Hematopoietic multipotent progenitor cell treated with erythropoietin and hydrocortisone succinate and interleukin-3 and kit ligand, for 6 days (in vitro differentiated cells): ENCODE results near the gene RNF144B.
A peak's percentile ranks its signal among the peaks of the same experiment; 100 is the strongest.

Source experiments
- DNase-seq: peaks from one replicate; pipeline ENCODE4 v3.0.0-alpha.2; 2015

The RNF144B gene

GRCh38 chr6:18492972-18493371, 105.8 kb downstream of the RNF144B start:
- no peak for DNase-seq

DNA sequence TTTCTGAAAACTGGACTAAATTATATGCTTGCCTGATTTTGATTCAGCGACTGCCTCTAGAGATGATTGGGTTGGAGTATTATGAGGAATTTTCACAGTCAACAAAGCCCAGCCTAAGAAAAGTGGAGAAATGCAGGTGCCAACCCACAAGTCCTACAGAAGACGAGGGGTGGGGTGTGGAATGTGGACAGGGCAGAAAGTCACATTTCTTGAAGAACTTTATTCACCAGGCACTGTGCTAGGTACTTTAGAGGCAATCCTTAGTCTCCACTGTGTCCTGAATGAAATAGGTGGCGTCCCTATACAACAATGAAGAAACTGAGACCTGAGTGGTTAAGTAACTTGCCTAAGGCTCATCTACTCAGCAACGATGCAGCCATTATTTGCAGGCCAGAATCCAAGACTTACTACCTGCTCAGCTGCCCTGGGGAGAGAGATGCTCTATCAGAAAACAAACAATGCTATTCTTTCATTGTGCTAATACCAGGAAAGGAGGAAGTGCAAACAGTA, 106.3 kb downstream of the RNF144B start:
- no peak for DNase-seq

GRCh38 chr6:18493925-18494324, 106.8 kb downstream of the RNF144B start:
- DNase-seq, result no peak

GRCh38 chr6:18495236-18495635, 108.1 kb downstream of the RNF144B start:
- DNase-seq, result no peak

DNA sequence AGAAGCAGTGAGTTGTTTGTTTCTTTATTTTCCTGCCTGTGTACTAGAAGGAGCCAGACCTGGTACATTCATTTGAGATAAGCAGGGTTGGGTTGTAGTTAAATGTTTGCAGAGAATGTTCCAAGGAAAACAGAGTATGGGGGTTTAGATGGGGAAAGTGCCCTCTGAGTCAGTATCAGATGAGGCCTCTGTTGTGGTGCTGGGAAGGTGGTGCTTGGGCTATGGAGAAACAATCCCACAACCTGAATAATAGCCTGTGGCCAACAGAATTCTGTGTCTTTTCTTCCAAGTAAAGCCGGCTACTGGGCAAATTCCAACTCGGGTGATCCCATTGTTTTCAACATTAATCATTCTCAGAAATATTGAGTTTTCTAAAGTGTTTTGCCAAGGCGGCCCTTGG, 109.3 kb downstream of the RNF144B start:
- DNase-seq, result no peak

GRCh38 chr6:18497006-18497405, 109.9 kb downstream of the RNF144B start:
- no peak for DNase-seq

- DNase-seq, result no peak
These were observed 111.3 kb downstream of the RNF144B start for GRCh38 chr6:18498408-18498807.

GRCh38 chr6:18500921-18501662, 113.9 kb downstream of the RNF144B start:
- DNase-seq, result no peak

- peak; percentile 30 for DNase-seq
These were observed 114.5 kb downstream of the RNF144B start for GRCh38 chr6:18501663-18502013.

DNA sequence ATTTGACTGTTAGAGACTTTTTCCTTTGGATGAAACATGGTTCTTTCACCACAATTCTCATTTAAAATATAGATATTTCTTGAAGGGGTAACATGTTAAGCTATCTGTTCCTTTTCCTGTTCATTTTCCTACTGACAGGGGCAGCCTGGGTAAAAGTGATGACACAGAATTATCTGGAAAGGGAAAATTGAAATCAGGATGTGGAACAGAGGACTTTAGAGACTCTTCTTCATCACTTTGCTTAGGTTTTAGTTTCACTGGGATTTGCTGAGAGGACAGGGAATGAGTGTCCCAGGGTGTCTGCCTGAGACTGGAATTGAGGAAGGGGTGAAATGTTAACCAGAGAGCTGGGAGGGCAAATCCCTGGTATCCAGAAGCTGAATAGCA, 116.0 kb downstream of the RNF144B start:
- DNase-seq, result no peak

- DNase-seq, result peak; percentile 87
These were observed 116.6 kb downstream of the RNF144B start for GRCh38 chr6:18503593-18504231.

GRCh38 chr6:18504232-18504596, 117.1 kb downstream of the RNF144B start:
- DNase-seq, result no peak

DNA sequence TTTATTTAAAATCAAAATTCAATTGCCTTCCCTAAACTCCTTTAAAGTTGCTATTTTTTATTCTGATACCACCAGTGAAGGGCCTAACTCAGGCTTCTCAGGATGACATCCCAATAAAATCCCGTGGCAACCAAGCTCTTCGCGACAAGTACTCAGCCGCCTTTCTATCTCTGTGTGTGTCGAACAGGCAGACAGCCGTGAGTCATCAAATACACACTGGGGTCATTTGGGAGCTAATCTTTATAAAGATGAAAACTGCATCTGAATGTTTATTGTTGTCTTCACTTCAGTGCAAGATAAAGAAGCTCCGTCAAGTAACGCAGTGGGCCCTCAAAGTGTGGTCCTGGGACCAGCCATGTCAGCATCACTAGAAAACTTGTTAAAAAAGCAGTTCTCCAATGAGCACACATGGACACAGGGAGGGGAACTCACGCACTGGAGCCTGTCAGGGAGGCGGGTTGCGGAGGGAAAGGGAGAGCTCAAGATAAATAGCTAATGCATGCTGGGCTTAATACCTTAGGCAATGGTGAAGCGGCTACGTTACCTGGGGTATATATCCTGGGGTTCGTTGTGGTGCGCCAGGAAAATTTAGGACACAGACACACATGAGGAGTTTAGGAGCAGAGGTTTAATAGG, 119.3 kb downstream of the RNF144B start:
- DNase-seq, result no peak

DNA sequence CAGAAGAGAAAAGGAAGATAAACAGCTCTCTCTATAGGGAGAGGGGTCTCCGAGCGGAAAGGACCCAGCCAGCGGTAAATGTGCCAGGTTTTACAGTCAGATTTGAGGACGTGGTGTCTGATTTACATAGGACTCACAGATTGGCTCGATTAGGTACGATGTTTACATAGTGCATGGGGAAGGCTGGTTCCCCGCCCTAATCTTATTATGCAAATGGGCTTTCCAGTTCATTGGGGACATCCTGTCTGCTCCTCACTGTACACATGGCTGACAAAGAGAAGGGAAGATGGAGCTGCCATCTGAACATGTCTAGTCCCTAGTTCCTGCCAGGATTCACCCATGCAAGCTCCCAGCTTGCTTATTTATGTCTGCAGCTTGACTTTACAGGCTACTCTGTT, 119.9 kb downstream of the RNF144B start:
- no peak for DNase-seq

DNA sequence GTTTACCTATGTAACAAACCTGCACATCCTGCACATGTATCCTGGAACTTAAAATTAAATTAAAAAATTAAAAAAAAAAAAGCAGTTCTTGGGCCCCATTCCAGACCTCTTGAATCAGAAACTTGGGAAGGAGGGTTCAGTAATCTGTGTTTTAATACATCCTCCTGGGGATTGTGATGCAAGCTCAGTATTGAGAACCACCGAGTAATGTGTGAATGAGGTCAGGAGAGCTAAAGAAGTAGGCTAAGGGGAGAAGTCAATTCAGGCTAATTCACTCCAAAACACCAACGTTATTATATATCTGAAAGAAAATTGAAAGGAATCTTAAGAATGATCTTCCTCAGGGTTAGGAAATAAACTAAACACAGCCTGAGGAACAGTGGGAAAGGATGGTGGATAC, 120.4 kb downstream of the RNF144B start:
- DNase-seq, result no peak

DNA sequence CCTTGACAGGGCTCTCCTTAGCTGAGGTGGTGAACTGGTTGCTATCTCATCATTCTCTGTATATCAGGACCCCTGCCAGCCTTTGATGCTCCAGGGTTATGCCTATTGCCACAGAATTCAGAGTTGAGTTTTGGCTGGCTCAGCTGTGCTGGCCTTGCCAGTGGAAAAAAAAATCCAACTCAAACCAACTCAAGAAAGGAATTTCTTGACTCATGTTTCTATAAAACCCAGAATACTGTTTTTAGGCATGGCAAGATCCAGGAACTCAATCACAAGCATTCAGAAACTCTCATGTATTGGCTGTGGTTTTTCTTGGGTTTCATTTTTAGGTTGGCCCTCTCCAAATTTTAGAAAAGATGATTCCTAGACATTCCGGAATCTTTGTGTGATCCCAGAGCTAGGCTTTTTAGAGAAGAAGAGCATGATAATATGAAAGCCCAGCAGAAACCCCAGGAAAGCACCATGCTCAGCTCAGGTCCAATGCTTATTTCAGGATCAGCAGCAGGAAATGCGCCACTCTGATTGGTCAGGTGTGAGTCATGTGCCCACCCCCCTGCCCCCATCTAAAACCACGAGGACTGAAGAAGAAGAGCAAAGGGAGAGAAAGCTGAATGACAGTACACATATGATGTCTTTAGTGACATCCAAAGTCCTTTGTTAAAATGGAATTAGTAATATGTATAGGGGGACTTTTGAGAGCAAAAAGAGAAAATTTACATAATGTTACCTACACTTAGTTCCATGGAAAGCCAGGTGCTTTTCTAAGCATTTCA, 122.9 kb downstream of the RNF144B start:
- DNase-seq, result no peak

- no peak for DNase-seq
These were observed 123.5 kb downstream of the RNF144B start for GRCh38 chr6:18510644-18511033.

DNA sequence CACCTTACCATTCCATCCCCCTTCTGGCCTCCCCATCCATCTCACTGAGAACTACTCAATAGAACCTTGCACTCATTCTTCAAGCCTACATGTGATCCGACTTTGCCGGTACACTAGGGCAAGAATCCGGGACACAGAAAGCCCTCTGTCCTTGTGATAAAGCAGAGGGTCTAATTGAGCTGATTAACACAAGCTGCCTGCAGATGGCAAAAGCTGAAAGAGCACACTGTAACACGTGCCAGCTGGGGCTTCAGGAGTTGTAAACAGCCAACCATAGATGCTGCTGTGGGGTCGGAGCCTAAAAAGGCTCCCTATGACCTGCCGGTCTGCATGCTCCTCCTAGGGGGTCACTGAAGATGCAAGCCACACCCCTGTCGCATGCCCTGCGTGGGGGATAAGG, 124.1 kb downstream of the RNF144B start:
- no peak for DNase-seq

- DNase-seq, result no peak
These were observed 126.2 kb downstream of the RNF144B start for GRCh38 chr6:18513253-18513798.

DNA sequence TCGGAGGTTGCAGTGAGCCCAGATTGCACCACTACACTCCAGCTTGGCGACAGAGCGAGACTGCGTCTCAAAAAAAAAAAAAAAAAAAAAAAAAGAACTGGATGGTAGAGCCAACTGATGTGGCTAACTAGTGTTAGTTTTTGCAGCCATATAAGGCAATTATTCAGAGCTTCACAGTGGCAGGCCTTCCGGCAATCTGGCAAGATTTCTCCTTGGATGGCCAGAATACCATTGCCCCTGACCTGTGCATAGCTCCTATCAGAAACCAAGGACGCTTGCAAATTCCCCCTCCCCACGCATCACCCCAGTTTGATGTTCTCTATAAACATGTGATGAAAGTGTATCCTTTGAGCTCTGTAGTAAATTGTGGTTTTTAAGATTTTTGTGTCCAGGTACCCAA, 127.0 kb downstream of the RNF144B start:
- DNase-seq, result no peak

- DNase-seq, result no peak
These were observed 128.6 kb downstream of the RNF144B start for GRCh38 chr6:18515767-18516166.
